ENCODE results near the gene FAXDC2. TPM values are rescaled to one million over a fixed set of nuclear protein-coding genes. Genes with fewer than 3 reads are reported as not detected.
A peak's percentile ranks its signal among the peaks of the same experiment; 100 is the strongest.

The FAXDC2 gene
- total and polyA plus RNA-seq, 2 of the 8 experiments (the other 6 are each of a cell fraction or from before 2014, with no cell fraction given) = 3.7 to 5.9 TPM

GRCh38 chr5:154770111-154770510 lies 80.3 kb downstream of the FAXDC2 start:
- Histone ChIP-seq H3K9me3 (ENCODE audit: insufficient read depth in 2 of 2, low read depth in 1 of 2, low read length in 1 of 2) (no peaks in the 10 kb centered on the region), H3K4ac (replicated peaks; ENCODE audit: insufficient read length, low read depth, low read length) (no peak overlapping the region), H4K5ac (ENCODE audit: insufficient read length, low read depth, low read length) (no peak overlapping the region), H3K27me3 (replicated peaks in 1 of 4; ENCODE audit: control insufficient read depth in 3 of 4, extremely low read depth in 1 of 4, insufficient read depth in 3 of 4, low read length in 3 of 4) (no peaks in the 10 kb centered on the region), H2BK20ac (ENCODE audit: low read length) (no peak overlapping the region), H3K23me2 (ENCODE audit: low read depth, low read length) (peaks cover 2% of the 10 kb centered on the region; the same call in 1 of the 2 replicates), H4K8ac (ENCODE audit: extremely low read depth, insufficient read depth, low read length) (no peak overlapping the region; the same call in 1 of the 2 replicates), H3K79me1 (ENCODE audit: low read depth, low read length) (peaks cover 26% of the 10 kb centered on the region), H3K27ac (ENCODE audit: low read depth, low read length) (no peak overlapping the region), H3K79me2 (ENCODE audit: control insufficient read depth in 1 of 2, insufficient read depth in 2 of 2, low read length in 2 of 2) (peaks cover 80 to 99% of the 10 kb centered on the region in 2 experiments), H3K56ac (replicated peaks; ENCODE audit: insufficient read length, low read depth, low read length) (no peak overlapping the region), H3K14ac (ENCODE audit: insufficient read length) (no peak overlapping the region), H2BK120ac (replicated peaks; ENCODE audit: low read depth, low read length) (no peak overlapping the region), H3K4me1 (replicated peaks in 1 of 4; ENCODE audit: control insufficient read depth in 3 of 4, insufficient read depth in 4 of 4, low read length in 3 of 4) (peaks cover 10 to 58% (median 48%) of the 10 kb centered on the region in 4 experiments), H3K36me3 (ENCODE audit: control insufficient read depth in 2 of 4, insufficient read depth in 4 of 4, low read length in 3 of 4) (no peaks in the 10 kb centered on the region), H2BK5ac (ENCODE audit: low read depth, low read length) (no peak overlapping the region), H2AK5ac (ENCODE audit: low read depth, low read length) (no peak overlapping the region), H2BK12ac (ENCODE audit: low read depth, low read length) (no peak overlapping the region), H4K20me1 (replicated peaks in 1 of 2; ENCODE audit: control insufficient read depth in 1 of 2, insufficient read depth in 2 of 2, low read length in 2 of 2) (peaks cover 69 to 80% of the 10 kb centered on the region in 2 experiments), H3K23ac (ENCODE audit: insufficient read length) (no peak overlapping the region), H2AFZ (ENCODE audit: low read length) (no peak overlapping the region), H3K18ac (ENCODE audit: extremely low read depth, low read length) (no peak overlapping the region), H3K4me2 (ENCODE audit: insufficient read depth in 1 of 2, low read depth in 2 of 2, low read length in 2 of 2) (peak overlapping the region in 1 of 2 experiments; percentile 51; a peak in 1 of 4 replicates), H2BK15ac (ENCODE audit: low read length) (no peak overlapping the region), H4K91ac (replicated peaks; ENCODE audit: insufficient read length, low read length) (no peak overlapping the region), H3K4me3 (ENCODE audit: extremely low read depth in 1 of 4, insufficient read depth in 2 of 4, low read depth in 3 of 4, low read length in 4 of 4) (no peak overlapping the region), H3K9ac (replicated peaks in 1 of 4; ENCODE audit: extremely low read depth in 1 of 4, low read depth in 3 of 4, low read length in 3 of 4) (0 out of 7 replicates have a peak overlapping the region, but pooled peaks of 1 of the 4 experiments have one; percentile 24)
- POLR2A ChIA-PET (ENCODE audit: partially characterized antibody) = interaction anchor here (1.3 to 15.0 kb wide), 4 partner anchors 10 to 17 kb away, joined by 4 to 307 read pairs (median 38); no protein-coding TSS in a partner anchor
- DNase-seq (ENCODE audit: low read depth in 1 of 2, low spot score in 2 of 2) = no peak
- CTCF ChIA-PET (ENCODE audit: partially characterized antibody) = interaction anchor here (0.8 to 3.3 kb wide), 7 partner anchors 8 to 117 kb away, joined by 3 to 10 read pairs (median 5); no protein-coding TSS in a partner anchor
- WGBS, 2 experiments (ENCODE audit: extremely low coverage in 1 of 2, insufficient coverage in 1 of 2, insufficient read length in 1 of 2, insufficient replicate concordance in 2 of 2, low coverage in 1 of 2, low lambda C conversion rate in 2 of 2, missing lambda C conversion rate in 1 of 2) = 49% methylated on average over 2 of the region's 2 CpGs; no CpG with 5 or more reads in 1 of the 2 experiments
- no peak for FAIRE-seq
- TF ChIP-seq, protein P1, sequence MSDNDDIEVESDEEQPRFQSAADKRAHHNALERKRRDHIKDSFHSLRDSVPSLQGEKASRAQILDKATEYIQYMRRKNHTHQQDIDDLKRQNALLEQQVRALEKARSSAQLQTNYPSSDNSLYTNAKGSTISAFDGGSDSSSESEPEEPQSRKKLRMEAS (IDR thresholded peaks at IDR 0.05) = no peak
- TF ChIP-seq E2F6 (IDR thresholded peaks at IDR 0.05) (no peak), POLR2A (IDR thresholded peaks at IDR 0.05; ENCODE audit: control extremely low read depth in 1 of 2, low read depth in 2 of 2, low read length in 2 of 2) (0 out of 3 replicates have a peak, but pooled peaks of 1 of the 2 experiments have one; percentile 22), CHD2 (IDR thresholded peaks at IDR 0.05; ENCODE audit: low read length) (no peak), RBBP5 (IDR thresholded peaks at IDR 0.05; ENCODE audit: borderline replicate concordance, low read depth, low read length) (no peak), SAP30 (IDR thresholded peaks at IDR 0.05; ENCODE audit: insufficient read depth, insufficient replicate concordance, low read length) (no peak), CTBP2 (IDR thresholded peaks at IDR 0.05; ENCODE audit: borderline replicate concordance, insufficient read depth, insufficient read length, low read length) (no peak), RFX5 (IDR thresholded peaks at IDR 0.05; ENCODE audit: borderline replicate concordance, low read depth, low read length) (no peak), GABPA (IDR thresholded peaks at IDR 0.05; ENCODE audit: borderline replicate concordance, insufficient read depth, low read length) (no peak)
